HUES6 (cell line): Measurements from ENCODE around the gene STT3B.

Experiments used
- H3K27ac ChIP-seq: 2 replicates; pipeline ENCODE4 v1.7.0; 2013; ENCODE audit warnings: low read depth, mild to moderate bottlenecking, low read length, inconsistent platforms
- H3K27me3 ChIP-seq: 2 replicates; pipeline ENCODE4 v1.6.1; 2013; ENCODE audit warnings: low read length; ENCODE audit not compliant: control insufficient read depth, insufficient read depth
- H3K36me3 ChIP-seq: 2 replicates; pipeline ENCODE4 v1.6.1; 2013; ENCODE audit warnings: low read length; ENCODE audit not compliant: control insufficient read depth, insufficient read depth
- H3K4me1 ChIP-seq: 2 replicates; pipeline ENCODE4 v1.6.1; 2013; ENCODE audit warnings: low read length; ENCODE audit not compliant: control insufficient read depth, insufficient read depth
- H3K4me3 ChIP-seq: 2 replicates; pipeline ENCODE4 v1.5.1; 2013; ENCODE audit warnings: low read depth, low read length
- H3K9ac ChIP-seq: one replicate; pipeline ENCODE4 v1.6.1; 2013; ENCODE audit warnings: mild to moderate bottlenecking, low read length
- H3K9me3 ChIP-seq: 2 replicates; pipeline ENCODE4 v1.6.1; 2013; ENCODE audit warnings: low read depth, low read length; ENCODE audit not compliant: control insufficient read depth, insufficient read depth

STT3B gene

GRCh38 chr3:31536497-31536896 is 3.8 kb downstream of the STT3B start:
- no peak overlapping the region for H3K27ac ChIP-seq
- no peak overlapping the region for H3K4me3 ChIP-seq
- peaks cover 40% of the 10 kb centered on the region for H3K4me1 ChIP-seq
- no peak overlapping the region for H3K9ac ChIP-seq
- H3K9me3 ChIP-seq: no peaks in the 10 kb centered on the region
- H3K27me3 ChIP-seq: no peaks in the 10 kb centered on the region
- H3K36me3 ChIP-seq: no peaks in the 10 kb centered on the region

- Histone ChIP-seq H3K9ac (no peak overlapping the region), H3K36me3 (no peaks in the 10 kb centered on the region), H3K4me1 (peaks cover 40% of the 10 kb centered on the region), H3K27ac (no peak overlapping the region), H3K4me3 (no peak overlapping the region), H3K9me3 (no peaks in the 10 kb centered on the region), H3K27me3 (no peaks in the 10 kb centered on the region)
Observed at GRCh38 chr3:31538801-31539200, 6.1 kb downstream of the STT3B start.

GRCh38 chr3:31539275-31539674 is 6.5 kb downstream of the STT3B start:
- Histone ChIP-seq H3K4me1 (peaks cover 42% of the 10 kb centered on the region), H3K9me3 (no peaks in the 10 kb centered on the region), H3K36me3 (no peaks in the 10 kb centered on the region), H3K27me3 (no peaks in the 10 kb centered on the region), H3K9ac (no peak overlapping the region), H3K27ac (no peak overlapping the region), H3K4me3 (no peak overlapping the region)

DNA sequence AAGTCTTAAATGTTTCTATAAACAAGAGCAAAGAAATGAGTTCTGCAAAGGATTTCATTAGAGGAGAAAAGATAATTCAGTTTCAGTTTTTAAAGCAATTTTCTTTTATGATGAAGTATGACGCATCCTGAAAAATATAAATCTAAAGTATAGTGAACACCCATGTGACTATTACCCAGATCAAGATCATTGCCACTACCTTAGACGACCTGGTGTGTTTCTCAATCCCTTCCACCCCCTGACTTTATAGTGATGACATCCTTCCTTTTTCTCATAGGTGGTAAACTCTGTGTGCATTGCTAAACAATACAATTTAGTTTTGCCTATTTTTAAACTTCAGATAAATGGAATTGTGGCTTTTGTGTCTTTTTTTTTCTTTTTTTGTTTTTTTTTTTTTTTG is 8.4 kb downstream of the STT3B start:
- H3K27ac ChIP-seq: no peak overlapping the region
- H3K36me3 ChIP-seq: no peaks in the 10 kb centered on the region
- no peak overlapping the region for H3K9ac ChIP-seq
- H3K27me3 ChIP-seq: no peaks in the 10 kb centered on the region
- H3K4me1 ChIP-seq: peaks cover 37% of the 10 kb centered on the region
- no peak overlapping the region for H3K4me3 ChIP-seq
- no peaks in the 10 kb centered on the region for H3K9me3 ChIP-seq

GRCh38 chr3:31542246-31542645 is 9.5 kb downstream of the STT3B start:
- H3K4me1 ChIP-seq: peaks cover 25% of the 10 kb centered on the region
- H3K9me3 ChIP-seq: no peaks in the 10 kb centered on the region
- no peaks in the 10 kb centered on the region for H3K27me3 ChIP-seq
- no peak overlapping the region for H3K4me3 ChIP-seq
- H3K36me3 ChIP-seq: no peaks in the 10 kb centered on the region
- no peak overlapping the region for H3K9ac ChIP-seq
- H3K27ac ChIP-seq: no peak overlapping the region

DNA sequence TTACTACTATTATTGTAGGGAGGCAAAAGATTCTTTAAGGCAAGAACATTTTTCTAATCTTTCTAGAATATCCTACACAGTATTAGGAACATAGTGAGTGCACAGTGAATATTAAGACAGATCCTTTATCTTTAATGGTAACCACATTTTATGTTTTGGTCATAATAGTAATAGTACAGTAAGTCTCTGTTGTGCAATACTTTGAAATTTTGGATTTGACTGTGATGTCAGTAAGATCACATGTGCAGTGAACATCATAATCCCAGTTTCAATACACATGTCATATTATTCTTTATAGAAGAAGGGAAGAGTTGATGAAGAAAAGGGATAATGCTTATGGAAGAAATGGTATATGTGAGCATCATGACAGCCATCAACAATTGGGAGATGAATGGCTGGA is 10.7 kb downstream of the STT3B start:
- H3K9ac ChIP-seq: no peak overlapping the region

GRCh38 chr3:31544634-31545033 is 11.9 kb downstream of the STT3B start:
- H3K9ac ChIP-seq: no peak overlapping the region

More for the DNA sequence above, 10.7 kb downstream of the STT3B start:
- Histone ChIP-seq H3K27me3 (no peaks in the 10 kb centered on the region), H3K4me1 (peaks cover 20% of the 10 kb centered on the region), H3K27ac (no peak overlapping the region), H3K36me3 (no peaks in the 10 kb centered on the region), H3K4me3 (no peak overlapping the region), H3K9me3 (no peaks in the 10 kb centered on the region)

DNA sequence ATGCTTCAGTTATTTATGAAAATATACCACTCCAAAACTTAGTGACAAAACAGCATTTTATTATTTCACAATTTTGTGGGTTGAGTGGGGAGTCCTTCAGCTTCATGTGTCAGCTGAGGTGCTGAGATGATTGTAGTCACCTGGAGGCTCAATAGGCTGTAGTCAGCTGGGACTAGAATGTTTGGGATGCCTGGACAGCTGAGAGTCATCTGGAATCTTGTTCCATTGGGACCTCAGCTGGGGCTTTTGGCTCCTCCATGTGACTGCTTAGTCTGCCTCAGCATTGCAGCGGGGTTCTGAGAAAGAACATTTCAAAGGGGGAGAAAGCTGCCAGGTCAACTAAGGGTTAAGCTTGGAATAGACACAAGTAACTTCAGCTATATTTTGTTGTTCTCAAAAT is 13.4 kb downstream of the STT3B start:
- H3K27me3 ChIP-seq: no peaks in the 10 kb centered on the region
- no peak overlapping the region for H3K9ac ChIP-seq
- peaks cover 8% of the 10 kb centered on the region for H3K4me1 ChIP-seq
- no peaks in the 10 kb centered on the region for H3K36me3 ChIP-seq
- no peak overlapping the region for H3K4me3 ChIP-seq
- no peaks in the 10 kb centered on the region for H3K9me3 ChIP-seq
- H3K27ac ChIP-seq: no peak overlapping the region

More at GRCh38 chr3:31544634-31545033, 11.9 kb downstream of the STT3B start:
- Histone ChIP-seq H3K27me3 (no peaks in the 10 kb centered on the region), H3K4me1 (peaks cover 12% of the 10 kb centered on the region), H3K27ac (no peak overlapping the region), H3K36me3 (no peaks in the 10 kb centered on the region), H3K4me3 (no peak overlapping the region), H3K9me3 (no peaks in the 10 kb centered on the region)

- H3K4me1 ChIP-seq: peaks cover 8% of the 10 kb centered on the region
- no peaks in the 10 kb centered on the region for H3K9me3 ChIP-seq
- 0 out of 2 replicates have a peak, but pooled peaks cover 2% of the 10 kb centered on the region for H3K36me3 ChIP-seq
- H3K4me3 ChIP-seq: no peak overlapping the region
- H3K27me3 ChIP-seq: no peaks in the 10 kb centered on the region
- no peak overlapping the region for H3K9ac ChIP-seq
- H3K27ac ChIP-seq: no peak overlapping the region
Observed at GRCh38 chr3:31546725-31547124, 14.0 kb downstream of the STT3B start.

DNA sequence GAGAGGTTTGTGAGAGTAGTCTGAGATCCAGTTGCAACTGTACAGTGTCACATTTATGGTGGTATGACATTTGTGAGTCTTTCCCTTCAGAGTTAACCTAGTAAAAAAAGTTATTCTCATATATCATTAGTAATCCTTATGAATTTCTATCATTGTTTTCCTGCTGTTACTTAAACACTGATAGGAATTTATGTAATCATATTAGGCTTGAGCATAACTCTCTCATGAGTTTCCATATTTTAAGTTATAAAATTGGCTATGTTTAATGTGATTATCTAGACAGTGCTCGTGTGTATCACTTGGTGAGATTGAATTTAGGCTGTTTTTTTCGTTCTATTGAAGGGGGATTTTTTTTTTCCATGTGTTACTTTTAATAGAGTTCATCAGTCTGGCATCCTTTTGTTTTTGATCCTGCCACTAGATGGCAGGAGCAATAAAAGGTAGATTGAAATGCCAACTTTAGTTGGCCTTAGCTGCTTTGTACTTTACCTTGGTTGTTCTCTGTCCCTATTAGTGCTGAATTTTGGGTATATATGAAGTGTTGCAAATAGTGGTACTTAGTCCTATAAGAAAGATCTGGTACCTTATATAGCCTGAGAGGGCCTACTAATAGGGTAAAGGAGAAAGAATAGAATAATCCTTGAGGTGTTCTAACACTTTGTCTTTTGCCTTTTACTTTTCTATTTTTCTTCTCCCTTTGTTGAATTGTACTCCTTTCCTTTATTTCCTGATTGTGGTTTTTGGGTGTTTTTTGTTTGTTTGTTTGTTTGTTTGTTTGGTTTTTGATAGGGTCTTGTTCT is 17.9 kb downstream of the STT3B start:
- Histone ChIP-seq H3K4me3 (no peak overlapping the region), H3K27me3 (no peaks in the 10 kb centered on the region), H3K36me3 (0 out of 2 replicates have a peak, but pooled peaks cover 4% of the 10 kb centered on the region), H3K4me1 (peaks cover 3% of the 10 kb centered on the region; the same call in 1 of the 2 replicates), H3K9me3 (peaks cover 6% of the 10 kb centered on the region; the same call in 1 of the 2 replicates), H3K27ac (no peak overlapping the region), H3K9ac (no peak overlapping the region)

DNA sequence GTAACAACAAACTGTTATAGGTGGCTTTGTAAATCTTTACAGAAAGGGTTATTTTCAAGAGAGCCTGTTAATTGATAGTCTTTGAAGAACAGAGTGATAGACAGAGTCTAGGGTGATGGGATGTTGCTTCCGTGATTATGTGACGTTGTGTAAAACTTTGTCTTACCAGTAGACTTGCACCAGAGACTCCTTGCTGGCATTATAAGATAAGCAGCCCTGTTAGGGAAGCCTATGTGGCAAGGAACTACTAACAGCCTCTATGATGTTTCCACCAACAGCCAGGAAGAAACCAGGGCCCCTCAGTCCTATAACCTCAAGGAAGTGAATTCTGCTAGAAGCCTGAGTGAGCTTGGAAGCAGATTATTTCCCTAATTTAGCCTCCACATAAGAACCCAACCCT is 18.9 kb downstream of the STT3B start:
- Histone ChIP-seq H3K4me3 (no peak overlapping the region), H3K9me3 (peaks cover 6% of the 10 kb centered on the region; the same call in 1 of the 2 replicates), H3K4me1 (peaks cover 3% of the 10 kb centered on the region; the same call in 1 of the 2 replicates)

More for the DNA sequence above, 18.9 kb downstream of the STT3B start:
- Histone ChIP-seq H3K36me3 (0 out of 2 replicates have a peak, but pooled peaks cover 4% of the 10 kb centered on the region), H3K27ac (no peak overlapping the region), H3K27me3 (no peaks in the 10 kb centered on the region), H3K9ac (no peak overlapping the region)
